WTC11 (cell line): ENCODE results near the gene SUPT20H.

Experiments
- CTCF ChIP-seq: fragments of 200-600 bp; IDR thresholded peaks from 2 replicates; pipeline ENCODE4 v1.8.0; 2022; ENCODE audit warnings: antibody characterized with exemption
- IRF2 ChIP-seq: sonication (generic); formaldehyde crosslinking; IDR thresholded peaks from 2 replicates; pipeline ENCODE4 v1.8.0; 2022; ENCODE audit warnings: low read depth, missing genetic modification reagents, borderline replicate concordance
- MAX ChIP-seq: sonication (generic); formaldehyde crosslinking; IDR thresholded peaks from 2 replicates; pipeline ENCODE4 v1.8.0; 2022; ENCODE audit warnings: mild to moderate bottlenecking, missing genetic modification reagents
- NFYB ChIP-seq: sonication (generic); formaldehyde crosslinking; conservative IDR thresholded peaks from 2 replicates; pipeline ENCODE4 v1.8.0; 2022; ENCODE audit warnings: low read depth, missing genetic modification reagents
- USF1 ChIP-seq: sonication (generic); formaldehyde crosslinking; IDR thresholded peaks from 2 replicates; pipeline ENCODE4 v1.8.0; 2022; ENCODE audit warnings: mild to moderate bottlenecking, missing genetic modification reagents

GRCh38 chr13:37076818-37077217, 17.3 kb upstream of the SUPT20H start:
- no peak for TF ChIP-seq CTCF
- TF ChIP-seq NFYB (CRISPR knock-in tag) = no peak
- TF ChIP-seq IRF2 (CRISPR knock-in tag) = no peak
- no peak for TF ChIP-seq USF1 (CRISPR knock-in tag)
- TF ChIP-seq MAX (CRISPR knock-in tag) = no peak
